Right atrium auricular region (tissue), 2 donors: ENCODE results near the gene PPM1E. TPM values are rescaled to one million over a fixed set of nuclear protein-coding genes. Genes with fewer than 3 reads are reported as not detected.

Source experiments
- DNase-seq: peaks from one replicate; pipeline ENCODE4 v3.0.0-alpha.2; 2019; ENCODE audit warnings: low spot score
- H3K27ac ChIP-seq, 2 donors: fragments of 200-600 bp; sonication (generic); 1 replicate in 1 of 2; 2 replicates in 1 of 2; pipeline ENCODE4 v1.5.1; 2016 to 2019
- H3K27me3 ChIP-seq, 2 donors: fragments of 200-600 bp; sonication (generic); one replicate each; pipeline versions ENCODE4 v1.5.1 to v1.6.0; 2017 to 2019
- H3K36me3 ChIP-seq: fragments of 200-600 bp; sonication (generic); one replicate; pipeline ENCODE4 v1.5.1; 2016
- H3K4me1 ChIP-seq, 2 donors: fragments of 200-600 bp; sonication (generic); one replicate each; pipeline versions ENCODE4 v1.5.1 to v1.6.0; 2017 to 2019
- H3K4me3 ChIP-seq, 2 donors: fragments of 200-600 bp; sonication (generic); 1 replicate in 1 of 2; 2 replicates in 1 of 2; pipeline ENCODE4 v1.5.1; 2017 to 2019; ENCODE audit warnings: mild to moderate bottlenecking in 1 of 2, moderate library complexity in 1 of 2
- H3K9me3 ChIP-seq, 2 donors: fragments of 200-600 bp; sonication (generic); one replicate each; pipeline ENCODE4 v1.5.1; 2019
- total RNA-seq, 2 donors: library from RNA; depleted of rRNA; stranded (reverse); fragments of >200 nt; gene quantifications; one replicate each; pipeline ENCODE4 v1.1.0, GENCODE V29; 2016
- TF ChIP-seq, protein P1 (sequence below), 2 donors: fragments of 200-600 bp; sonication (generic); IDR thresholded peaks; one replicate each; pipeline ENCODE4 v1.5.1; 2019; ENCODE audit warnings: antibody characterized with exemption in 2 of 2

PPM1E gene
- total RNA-seq, 2 donors from 2014 or later: 1.2 to 5.3 TPM

GRCh38 chr17:59000022-59000421 is 244.4 kb downstream of the PPM1E start:
- Histone ChIP-seq H3K4me1 (peaks cover 0 to 5% of the 10 kb centered on the region in 2 donors), H3K27me3 (no peaks in the 10 kb centered on the region), H3K4me3 (no peak overlapping the region), H3K36me3 (peaks cover 8% of the 10 kb centered on the region), H3K9me3 (no peaks in the 10 kb centered on the region), H3K27ac (no peak overlapping the region)
- TF ChIP-seq, protein P1, sequence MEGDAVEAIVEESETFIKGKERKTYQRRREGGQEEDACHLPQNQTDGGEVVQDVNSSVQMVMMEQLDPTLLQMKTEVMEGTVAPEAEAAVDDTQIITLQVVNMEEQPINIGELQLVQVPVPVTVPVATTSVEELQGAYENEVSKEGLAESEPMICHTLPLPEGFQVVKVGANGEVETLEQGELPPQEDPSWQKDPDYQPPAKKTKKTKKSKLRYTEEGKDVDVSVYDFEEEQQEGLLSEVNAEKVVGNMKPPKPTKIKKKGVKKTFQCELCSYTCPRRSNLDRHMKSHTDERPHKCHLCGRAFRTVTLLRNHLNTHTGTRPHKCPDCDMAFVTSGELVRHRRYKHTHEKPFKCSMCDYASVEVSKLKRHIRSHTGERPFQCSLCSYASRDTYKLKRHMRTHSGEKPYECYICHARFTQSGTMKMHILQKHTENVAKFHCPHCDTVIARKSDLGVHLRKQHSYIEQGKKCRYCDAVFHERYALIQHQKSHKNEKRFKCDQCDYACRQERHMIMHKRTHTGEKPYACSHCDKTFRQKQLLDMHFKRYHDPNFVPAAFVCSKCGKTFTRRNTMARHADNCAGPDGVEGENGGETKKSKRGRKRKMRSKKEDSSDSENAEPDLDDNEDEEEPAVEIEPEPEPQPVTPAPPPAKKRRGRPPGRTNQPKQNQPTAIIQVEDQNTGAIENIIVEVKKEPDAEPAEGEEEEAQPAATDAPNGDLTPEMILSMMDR (IDR thresholded peaks at IDR 0.05): no peak
- no peak for DNase-seq

- Histone ChIP-seq H3K9me3 (no peaks in the 10 kb centered on the region), H3K4me1 (peaks cover 0 to 3% of the 10 kb centered on the region in 2 donors), H3K27ac (no peak overlapping the region), H3K36me3 (peaks cover 8% of the 10 kb centered on the region), H3K4me3 (no peak overlapping the region), H3K27me3 (no peaks in the 10 kb centered on the region)
- DNase-seq: peak; percentile 64
- TF ChIP-seq, protein P1 (IDR thresholded peaks at IDR 0.05): no peak
These were observed 245.6 kb downstream of the PPM1E start for GRCh38 chr17:59001158-59001814.

DNA sequence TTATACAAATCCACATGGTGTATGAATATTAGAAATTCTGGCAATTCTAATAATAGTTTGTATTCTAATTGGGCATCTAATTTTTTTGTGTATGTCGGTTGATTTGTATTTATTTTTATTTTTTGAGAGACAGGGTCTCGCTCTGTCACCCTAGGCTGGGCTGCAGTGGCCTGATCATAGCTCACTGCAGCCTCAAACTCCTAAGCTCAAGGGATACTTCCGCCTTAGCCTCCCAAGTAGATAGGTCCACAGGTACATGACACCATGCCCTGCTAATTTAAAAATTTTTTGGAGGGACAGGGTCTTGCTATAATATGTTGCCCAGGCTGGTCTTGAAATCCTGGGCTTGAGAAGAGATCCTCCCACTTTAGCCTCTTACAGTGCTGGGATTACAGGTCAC is 246.5 kb downstream of the PPM1E start:
- Histone ChIP-seq H3K9me3 (no peaks in the 10 kb centered on the region), H3K36me3 (peaks cover 8% of the 10 kb centered on the region), H3K4me3 (no peak overlapping the region), H3K27me3 (no peaks in the 10 kb centered on the region), H3K27ac (no peak overlapping the region), H3K4me1 (peaks cover 0 to 7% of the 10 kb centered on the region in 2 donors)
- no peak for DNase-seq
- TF ChIP-seq, protein P1 (IDR thresholded peaks at IDR 0.05): no peak

DNA sequence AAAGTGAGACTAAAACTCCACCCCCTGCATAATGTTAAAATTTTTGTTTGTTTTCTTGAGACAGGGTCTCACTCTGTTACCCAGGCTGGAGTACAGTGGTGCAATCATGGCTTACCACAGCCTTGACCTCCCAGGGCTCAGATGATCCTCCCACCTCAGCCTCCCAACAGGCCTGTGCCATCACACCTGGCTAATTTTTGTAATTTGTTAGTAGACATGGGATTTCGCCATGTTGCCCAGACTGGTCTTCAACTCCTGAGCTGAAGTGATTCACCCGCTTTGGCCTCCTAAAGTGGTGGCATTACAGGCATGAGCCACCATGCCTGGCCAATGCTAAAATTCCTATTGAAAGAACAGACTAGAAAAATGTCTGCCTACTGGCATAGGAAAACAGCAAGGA is 247.2 kb downstream of the PPM1E start:
- H3K9me3 ChIP-seq: no peaks in the 10 kb centered on the region
- H3K4me1 ChIP-seq: peaks cover 0 to 7% of the 10 kb centered on the region in 2 donors
- H3K27me3 ChIP-seq: no peaks in the 10 kb centered on the region
- no peak for DNase-seq
- no peak overlapping the region for H3K4me3 ChIP-seq
- no peak overlapping the region for H3K27ac ChIP-seq
- TF ChIP-seq, protein P1 (IDR thresholded peaks at IDR 0.05): no peak
- H3K36me3 ChIP-seq: peaks cover 8% of the 10 kb centered on the region

GRCh38 chr17:59003860-59004259 is 248.2 kb downstream of the PPM1E start:
- no peaks in the 10 kb centered on the region for H3K27me3 ChIP-seq
- H3K27ac ChIP-seq: no peak overlapping the region
- peaks cover 0 to 13% of the 10 kb centered on the region in 2 donors for H3K4me1 ChIP-seq
- peaks cover 5% of the 10 kb centered on the region for H3K36me3 ChIP-seq
- TF ChIP-seq, protein P1 (IDR thresholded peaks at IDR 0.05): no peak
- DNase-seq: no peak
- no peak overlapping the region for H3K4me3 ChIP-seq
- no peaks in the 10 kb centered on the region for H3K9me3 ChIP-seq
